Thyroid gland (tissue), 4 donors: ENCODE data around the gene TYK2. TPM values are rescaled to one million over a fixed set of nuclear protein-coding genes. Genes with fewer than 3 reads are reported as not detected.

Experiments
- DNase-seq, 2 donors: peaks; one replicate each; pipeline ENCODE4 v3.0.0-alpha.2; 2019
- H3K27ac ChIP-seq, 3 donors: fragments of 200-600 bp; sonication (generic); 1 replicate in 2 of 3; 2 replicates in 1 of 3; pipeline ENCODE4 v1.5.1; 2016 to 2019; ENCODE audit warnings: mild to moderate bottlenecking in 1 of 3, moderate library complexity in 1 of 3
- H3K27me3 ChIP-seq: fragments of 200-600 bp; sonication (generic); one replicate; pipeline ENCODE4 v1.5.1; 2019
- H3K36me3 ChIP-seq, 2 donors: fragments of 200-600 bp; sonication (generic); one replicate each; pipeline ENCODE4 v1.5.1; 2016 to 2019
- H3K4me1 ChIP-seq, 2 donors: fragments of 200-600 bp; sonication (generic); one replicate each; pipeline ENCODE4 v1.5.1; 2017 to 2019
- H3K4me3 ChIP-seq, 3 donors: fragments of 200-600 bp; sonication (generic); replicated peaks in 1 of 3; 1 replicate in 2 of 3; 2 replicates in 1 of 3; pipeline ENCODE4 v1.5.1; 2016; ENCODE audit warnings: mild to moderate bottlenecking in 1 of 3
- H3K9me3 ChIP-seq: fragments of 200-600 bp; sonication (generic); one replicate; pipeline ENCODE4 v1.5.1; 2017
- POLR2A ChIP-seq, 2 donors: fragments of 450-650 bp; IDR thresholded peaks; one replicate each; pipeline ENCODE4 v1.6.1; 2017; ENCODE audit warnings: antibody characterized with exemption in 2 of 2, mild to moderate bottlenecking in 2 of 2, moderate library complexity in 1 of 2
- WGBS, 2 donors: methylation state at CpG; one replicate each; pipeline ENCODE4 v1.1.5; 2017; 5-methylcytosine and 5-hydroxymethylcytosine counted together
- intact Hi-C: fragments of 100-400 bp; cut with DNase I; formaldehyde crosslinking; loops from one replicate; pipeline ENCODE4 v1.15.1; 2023
- total RNA-seq, 4 donors: library from RNA; depleted of rRNA; stranded (reverse); fragments of >200 nt; gene quantifications; one replicate each; pipeline ENCODE4 v1.2.3, GENCODE V29; 2016
- TF ChIP-seq, protein P1 (sequence below), 6 experiments: fragments of 200-600 bp in 3 of 6; fragments of 450-650 bp in 3 of 6; sonication (generic) in 3 of 6; IDR thresholded peaks; one replicate each; pipeline ENCODE4 v1.5.1; 2016 to 2019; ENCODE audit warnings: antibody characterized with exemption in 6 of 6, mild to moderate bottlenecking in 2 of 6, inconsistent platforms in 1 of 6, moderate library complexity in 1 of 6

The TYK2 gene
- total RNA-seq, 4 donors from 2014 or later: 59.1 to 127 (median 70.3) TPM

GRCh38 chr19:10317857-10318462, 62.4 kb downstream of the TYK2 start:
- no peaks in the 10 kb centered on the region for H3K9me3 ChIP-seq
- DNase-seq: no peak
- no peak overlapping the region for H3K4me3 ChIP-seq
- H3K4me1 ChIP-seq: peaks cover 11 to 14% of the 10 kb centered on the region in 2 donors
- peaks cover 41 to 57% of the 10 kb centered on the region in 2 donors for H3K36me3 ChIP-seq
- H3K27me3 ChIP-seq: no peaks in the 10 kb centered on the region
- no peak for TF ChIP-seq POLR2A (IDR thresholded peaks at IDR 0.05)
- no peak overlapping the region for H3K27ac ChIP-seq
- 96 to 100% methylated on average over 4 to 13 of the region's 15 CpGs for WGBS, 2 donors
- intact Hi-C loops: no loop called here

GRCh38 chr19:10317045-10317856, 63.1 kb downstream of the TYK2 start:
- TF ChIP-seq, protein P1, sequence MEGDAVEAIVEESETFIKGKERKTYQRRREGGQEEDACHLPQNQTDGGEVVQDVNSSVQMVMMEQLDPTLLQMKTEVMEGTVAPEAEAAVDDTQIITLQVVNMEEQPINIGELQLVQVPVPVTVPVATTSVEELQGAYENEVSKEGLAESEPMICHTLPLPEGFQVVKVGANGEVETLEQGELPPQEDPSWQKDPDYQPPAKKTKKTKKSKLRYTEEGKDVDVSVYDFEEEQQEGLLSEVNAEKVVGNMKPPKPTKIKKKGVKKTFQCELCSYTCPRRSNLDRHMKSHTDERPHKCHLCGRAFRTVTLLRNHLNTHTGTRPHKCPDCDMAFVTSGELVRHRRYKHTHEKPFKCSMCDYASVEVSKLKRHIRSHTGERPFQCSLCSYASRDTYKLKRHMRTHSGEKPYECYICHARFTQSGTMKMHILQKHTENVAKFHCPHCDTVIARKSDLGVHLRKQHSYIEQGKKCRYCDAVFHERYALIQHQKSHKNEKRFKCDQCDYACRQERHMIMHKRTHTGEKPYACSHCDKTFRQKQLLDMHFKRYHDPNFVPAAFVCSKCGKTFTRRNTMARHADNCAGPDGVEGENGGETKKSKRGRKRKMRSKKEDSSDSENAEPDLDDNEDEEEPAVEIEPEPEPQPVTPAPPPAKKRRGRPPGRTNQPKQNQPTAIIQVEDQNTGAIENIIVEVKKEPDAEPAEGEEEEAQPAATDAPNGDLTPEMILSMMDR (IDR thresholded peaks at IDR 0.05): no peak
- no peak for TF ChIP-seq POLR2A (IDR thresholded peaks at IDR 0.05)
- intact Hi-C loops: no loop called here
- H3K36me3 ChIP-seq: peaks cover 34 to 50% of the 10 kb centered on the region in 2 donors
- no peak overlapping the region for H3K4me3 ChIP-seq
- no peaks in the 10 kb centered on the region for H3K27me3 ChIP-seq
- no peaks in the 10 kb centered on the region for H3K9me3 ChIP-seq
- no peak for DNase-seq
- H3K4me1 ChIP-seq: peaks cover 11 to 14% of the 10 kb centered on the region in 2 donors
- no peak overlapping the region for H3K27ac ChIP-seq
- WGBS, 2 donors: 86 to 88% methylated on average over 24 to 29 of the region's 29 CpGs

DNA sequence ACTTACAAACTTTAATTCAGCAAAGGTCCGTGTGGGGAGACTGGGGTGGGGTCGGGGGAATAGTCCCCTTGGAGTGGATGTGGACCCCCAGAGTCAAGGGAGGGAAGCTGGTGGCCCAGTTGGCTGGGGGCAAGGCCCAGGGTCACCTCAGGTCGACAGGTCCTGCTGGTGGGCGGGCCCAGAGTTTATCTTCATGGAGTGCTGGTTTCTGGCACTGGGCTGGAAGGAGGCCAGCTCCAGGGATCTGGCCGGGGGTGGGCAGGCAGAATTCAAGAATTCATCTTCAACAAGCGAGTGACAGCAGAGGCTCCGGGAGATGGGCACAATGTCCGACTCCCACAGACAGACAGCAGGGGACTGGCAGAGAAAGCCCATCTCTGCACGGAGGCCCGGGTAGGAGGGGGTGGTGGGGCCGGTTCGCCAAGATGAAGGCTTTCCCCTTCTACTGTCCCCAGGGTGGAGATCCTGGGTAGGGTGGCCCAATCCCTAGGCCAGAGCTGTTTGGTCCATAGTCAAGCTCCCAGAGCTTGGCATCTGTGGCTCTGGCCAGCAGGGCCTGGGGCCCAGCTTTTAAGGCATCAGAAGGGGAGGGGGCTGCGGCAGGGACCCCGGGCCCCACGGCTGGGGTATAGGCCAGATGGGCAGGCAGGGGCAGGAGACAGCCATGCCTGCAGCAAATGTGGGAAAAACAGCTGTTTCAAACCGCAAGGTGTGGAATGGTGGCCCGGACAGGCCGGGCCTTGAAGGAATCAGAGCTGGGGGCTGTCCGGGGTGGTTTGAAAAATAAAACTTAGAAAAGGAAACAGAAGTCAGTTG, 63.9 kb downstream of the TYK2 start:
- intact Hi-C loops: no loop called here
- 65 to 73% methylated on average over 13 to 19 of the region's 19 CpGs for WGBS, 2 donors
- H3K27me3 ChIP-seq: no peaks in the 10 kb centered on the region
- peak overlapping the region in 2 of 3 donors; percentile 8 to 9 for H3K27ac ChIP-seq
- no peak for TF ChIP-seq POLR2A (IDR thresholded peaks at IDR 0.05)
- TF ChIP-seq, protein P1 (IDR thresholded peaks at IDR 0.05): no peak
- H3K9me3 ChIP-seq: no peaks in the 10 kb centered on the region
- H3K4me3 ChIP-seq: peak overlapping the region in 1 of 3 donors; percentile 63
- peaks cover 11 to 14% of the 10 kb centered on the region in 2 donors for H3K4me1 ChIP-seq
- H3K36me3 ChIP-seq: peaks cover 28 to 42% of the 10 kb centered on the region in 2 donors
- peak; percentile 10 to 37 for DNase-seq

GRCh38 chr19:10315335-10316214, 64.8 kb downstream of the TYK2 start, which contains the start of gene FDX2:
Gene FDX2, minus strand, starts transcription at chr19:10316015. Its CDS starts 19 bp downstream, at chr19:10315996.
- H3K4me1 ChIP-seq: peaks cover 11 to 14% of the 10 kb centered on the region in 2 donors
- peak within 1 kb of the TSS in 2 of 3 donors; percentile 8 to 36 for H3K27ac ChIP-seq
- H3K4me3 ChIP-seq: peak within 1 kb of the TSS; percentile 35 to 72 (median 63)
- DNase-seq: peak; percentile 91 to 92
- peaks cover 23 to 33% of the 10 kb centered on the region in 2 donors for H3K36me3 ChIP-seq
- intact Hi-C loops: no loop called here
- no peaks in the 10 kb centered on the region for H3K27me3 ChIP-seq
- H3K9me3 ChIP-seq: no peaks in the 10 kb centered on the region
- WGBS, 2 donors: 1 to 2% methylated on average over 20 to 50 of the region's 55 CpGs
- TF ChIP-seq, protein P1 (IDR thresholded peaks at IDR 0.05): no peak
- peak in 1 of 2 donors; percentile 40 for TF ChIP-seq POLR2A (IDR thresholded peaks at IDR 0.05)
